Stimulated activated naive CD8-positive, alpha-beta T cell treated with anti-CD3 and anti-CD28 coated beads, Interleukin-15, Interleukin-2, amounts not matched to agents 100 ng/mL and 50 ng/mL, for 24 hours (primary cell): Measurements from ENCODE around the gene NIF3L1.

ENCODE experiments used
- H3K27ac Mint-ChIP-seq: one replicate; pipeline ENCODE4 v1.8.0; 2021; ENCODE audit warnings: mild to moderate bottlenecking, mixed read lengths
- H3K27me3 Mint-ChIP-seq: one replicate; pipeline ENCODE4 v1.8.0; 2021; ENCODE audit warnings: mixed read lengths
- H3K36me3 Mint-ChIP-seq: one replicate; pipeline ENCODE4 v1.8.0; 2021; ENCODE audit warnings: low read depth, mixed read lengths
- H3K4me1 Mint-ChIP-seq: one replicate; pipeline ENCODE4 v1.8.0; 2021; ENCODE audit warnings: low read depth, mixed read lengths
- H3K4me3 Mint-ChIP-seq: one replicate; pipeline ENCODE4 v1.8.0; 2021; ENCODE audit warnings: mild to moderate bottlenecking, mixed read lengths
- H3K9me3 Mint-ChIP-seq: one replicate; pipeline ENCODE4 v1.8.0; 2021; ENCODE audit warnings: mixed read lengths

Gene NIF3L1

GRCh38 chr2:200913654-200914053 is 24.5 kb downstream of the NIF3L1 start:
- Mint-ChIP-seq H3K4me1 (no peaks in the 10 kb centered on the region), H3K36me3 (peaks cover 52% of the 10 kb centered on the region), H3K9me3 (no peaks in the 10 kb centered on the region), H3K4me3 (no peak overlapping the region), H3K27me3 (no peaks in the 10 kb centered on the region), H3K27ac (no peak overlapping the region)

- Mint-ChIP-seq H3K9me3 (no peaks in the 10 kb centered on the region), H3K4me1 (peaks cover 3% of the 10 kb centered on the region), H3K36me3 (peaks cover 54% of the 10 kb centered on the region), H3K4me3 (no peak overlapping the region), H3K27ac (peak overlapping the region; percentile 81), H3K27me3 (no peaks in the 10 kb centered on the region)
Observed at GRCh38 chr2:200922439-200922838, 33.3 kb downstream of the NIF3L1 start.

- H3K4me3 Mint-ChIP-seq: no peak overlapping the region
- peaks cover 22% of the 10 kb centered on the region for H3K4me1 Mint-ChIP-seq
- peaks cover 38% of the 10 kb centered on the region for H3K36me3 Mint-ChIP-seq
- no peaks in the 10 kb centered on the region for H3K27me3 Mint-ChIP-seq
- H3K27ac Mint-ChIP-seq: peak overlapping the region; percentile 59
- H3K9me3 Mint-ChIP-seq: no peaks in the 10 kb centered on the region
Observed at GRCh38 chr2:200929334-200930249, 40.4 kb downstream of the NIF3L1 start.

- H3K4me1 Mint-ChIP-seq: peaks cover 22% of the 10 kb centered on the region
- H3K4me3 Mint-ChIP-seq: no peak overlapping the region
Observed at GRCh38 chr2:200930947-200931626, 41.9 kb downstream of the NIF3L1 start.

GRCh38 chr2:200939832-200940231 is 50.7 kb downstream of the NIF3L1 start:
- Mint-ChIP-seq H3K4me3 (no peak overlapping the region), H3K27ac (no peak overlapping the region), H3K9me3 (no peaks in the 10 kb centered on the region), H3K27me3 (no peaks in the 10 kb centered on the region), H3K36me3 (peaks cover 66% of the 10 kb centered on the region), H3K4me1 (peaks cover 15% of the 10 kb centered on the region)

More at GRCh38 chr2:200930947-200931626, 41.9 kb downstream of the NIF3L1 start:
- Mint-ChIP-seq H3K27me3 (no peaks in the 10 kb centered on the region), H3K9me3 (no peaks in the 10 kb centered on the region), H3K27ac (no peak overlapping the region), H3K36me3 (peaks cover 46% of the 10 kb centered on the region)

GRCh38 chr2:200943527-200944105 is 54.4 kb downstream of the NIF3L1 start:
- no peaks in the 10 kb centered on the region for H3K9me3 Mint-ChIP-seq
- H3K36me3 Mint-ChIP-seq: peaks cover 68% of the 10 kb centered on the region
- peak overlapping the region; percentile 89 for H3K27ac Mint-ChIP-seq
- peaks cover 26% of the 10 kb centered on the region for H3K4me1 Mint-ChIP-seq
- H3K27me3 Mint-ChIP-seq: no peaks in the 10 kb centered on the region
- no peak overlapping the region for H3K4me3 Mint-ChIP-seq

GRCh38 chr2:200944467-200945394 is 55.6 kb downstream of the NIF3L1 start:
- Mint-ChIP-seq H3K4me1 (peaks cover 26% of the 10 kb centered on the region), H3K27ac (peak overlapping the region; percentile 89), H3K4me3 (peak overlapping the region; percentile 35), H3K9me3 (no peaks in the 10 kb centered on the region), H3K36me3 (peaks cover 71% of the 10 kb centered on the region), H3K27me3 (no peaks in the 10 kb centered on the region)

- Mint-ChIP-seq H3K27me3 (no peaks in the 10 kb centered on the region), H3K4me3 (no peak overlapping the region), H3K36me3 (peaks cover 73% of the 10 kb centered on the region), H3K9me3 (no peaks in the 10 kb centered on the region), H3K4me1 (peaks cover 26% of the 10 kb centered on the region), H3K27ac (peak overlapping the region; percentile 89)
Observed at GRCh38 chr2:200945395-200945729, 56.2 kb downstream of the NIF3L1 start.

GRCh38 chr2:200950378-200950777 is 61.2 kb downstream of the NIF3L1 start:
- Mint-ChIP-seq H3K4me3 (no peak overlapping the region), H3K27me3 (no peaks in the 10 kb centered on the region), H3K27ac (no peak overlapping the region), H3K9me3 (no peaks in the 10 kb centered on the region), H3K36me3 (peaks cover 63% of the 10 kb centered on the region), H3K4me1 (peaks cover 6% of the 10 kb centered on the region)
